NCI-H2029 (cell line): ENCODE data around the gene JARID2.

Experiments used
- DNase-seq: peaks from one replicate; lab custom pipeline; 2025; lab: John Stamatoyannopoulos, UW

JARID2 gene

GRCh38 chr6:15376900-15377487 lies 131.1 kb downstream of the JARID2 start:
- no peak for DNase-seq

GRCh38 chr6:15378272-15378671 lies 132.4 kb downstream of the JARID2 start:
- no peak for DNase-seq

- no peak for DNase-seq
These were observed 133.0 kb downstream of the JARID2 start for GRCh38 chr6:15378866-15379265.

DNA sequence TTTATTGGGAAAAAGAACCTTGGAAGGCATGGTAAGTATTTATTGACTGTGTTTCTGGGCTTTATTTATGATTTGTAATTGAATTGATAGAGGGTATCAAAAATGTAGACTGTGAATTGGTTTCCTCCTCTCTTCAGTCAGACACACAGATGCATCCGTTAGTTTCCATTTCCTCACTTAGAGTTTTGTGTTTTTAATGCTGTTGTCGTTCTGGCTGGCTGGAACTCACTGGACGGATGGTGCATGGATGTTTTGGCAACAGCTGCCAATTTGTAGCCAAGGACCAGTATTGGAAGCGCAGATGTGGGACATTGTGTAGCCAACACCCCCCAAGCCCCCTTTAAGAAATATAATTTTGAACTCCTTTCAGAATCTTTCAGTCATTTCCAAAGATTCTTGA lies 134.5 kb downstream of the JARID2 start:
- no peak for DNase-seq

DNA sequence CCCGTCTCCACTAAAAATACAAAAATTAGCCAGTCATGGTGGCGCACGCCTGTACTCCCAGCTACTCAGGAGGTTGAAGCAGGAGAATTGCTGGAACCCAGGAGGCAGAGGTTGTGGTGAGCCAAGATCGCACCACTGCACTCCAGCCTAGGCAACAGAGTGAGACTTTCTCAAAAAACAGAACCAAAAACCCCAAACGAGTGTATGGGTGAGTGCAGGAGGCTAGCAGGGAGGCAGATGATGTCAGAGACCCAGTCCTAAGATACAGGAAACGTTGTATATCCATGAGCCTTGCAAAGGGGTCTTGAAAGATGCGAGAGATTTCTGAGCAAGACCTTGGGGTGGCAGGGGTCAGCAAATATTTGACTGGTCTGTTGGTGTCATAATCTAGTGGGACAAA lies 136.2 kb downstream of the JARID2 start:
- no peak for DNase-seq

GRCh38 chr6:15382712-15383111 lies 136.8 kb downstream of the JARID2 start:
- no peak for DNase-seq

- DNase-seq = peak; percentile 57
These were observed 139.0 kb downstream of the JARID2 start for GRCh38 chr6:15384901-15385300.

GRCh38 chr6:15385521-15385920 lies 139.7 kb downstream of the JARID2 start:
- DNase-seq = no peak

- no peak for DNase-seq
These were observed 140.4 kb downstream of the JARID2 start for GRCh38 chr6:15386110-15386755.

- peak; percentile 7 for DNase-seq
These were observed 140.9 kb downstream of the JARID2 start for GRCh38 chr6:15386756-15387112.

- no peak for DNase-seq
These were observed 141.2 kb downstream of the JARID2 start for GRCh38 chr6:15387118-15387517.

- DNase-seq = no peak
These were observed 143.4 kb downstream of the JARID2 start for GRCh38 chr6:15389084-15389764.

GRCh38 chr6:15389765-15390723 lies 144.2 kb downstream of the JARID2 start:
- DNase-seq = peak; percentile 38

GRCh38 chr6:15391500-15391899 lies 145.6 kb downstream of the JARID2 start:
- DNase-seq = no peak

- DNase-seq = no peak
These were observed 146.3 kb downstream of the JARID2 start for GRCh38 chr6:15392182-15392581.

DNA sequence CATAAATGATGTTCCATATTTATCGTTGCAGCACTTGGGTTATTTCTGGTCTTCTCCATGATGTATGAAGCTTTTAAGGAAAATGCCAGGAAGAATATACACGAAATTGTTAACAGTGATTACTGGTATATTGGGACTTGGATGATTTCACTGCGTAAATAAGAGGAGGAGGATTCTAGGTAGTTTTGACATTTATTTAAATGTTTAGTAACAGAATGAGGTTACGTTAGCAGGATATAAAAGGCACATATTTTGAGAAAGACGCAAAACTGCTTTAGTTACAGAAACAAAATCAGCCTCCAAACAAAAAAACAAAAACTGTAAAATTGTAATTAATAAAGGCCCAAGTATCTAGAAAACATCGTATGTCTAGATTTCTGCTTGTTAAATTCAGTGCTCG lies 147.7 kb downstream of the JARID2 start:
- DNase-seq = no peak

DNA sequence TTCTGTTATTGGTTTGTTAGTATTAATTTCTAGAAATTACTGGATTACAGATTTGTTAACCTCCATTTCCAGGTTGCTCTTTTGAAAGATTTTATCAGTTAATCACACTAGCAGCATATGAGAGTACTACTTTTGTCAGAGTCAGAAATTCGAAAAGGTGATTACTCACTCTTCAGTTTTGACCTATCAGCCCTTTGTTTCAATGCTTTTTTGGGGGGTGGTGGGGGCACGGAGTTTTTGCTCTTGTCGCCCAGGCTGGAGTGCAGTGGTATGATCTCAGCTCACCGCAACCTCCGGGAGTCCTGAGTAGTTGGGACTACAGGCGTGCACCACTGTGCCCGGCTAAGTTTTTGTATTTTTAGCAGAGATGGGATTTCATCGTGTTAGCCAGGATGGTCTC lies 149.2 kb downstream of the JARID2 start:
- no peak for DNase-seq

GRCh38 chr6:15396808-15397207 lies 150.9 kb downstream of the JARID2 start:
- DNase-seq = no peak

- no peak for DNase-seq
These were observed 152.9 kb downstream of the JARID2 start for GRCh38 chr6:15398633-15399275.

GRCh38 chr6:15399641-15400470 lies 154.0 kb downstream of the JARID2 start:
- peak; percentile 93 for DNase-seq

DNA sequence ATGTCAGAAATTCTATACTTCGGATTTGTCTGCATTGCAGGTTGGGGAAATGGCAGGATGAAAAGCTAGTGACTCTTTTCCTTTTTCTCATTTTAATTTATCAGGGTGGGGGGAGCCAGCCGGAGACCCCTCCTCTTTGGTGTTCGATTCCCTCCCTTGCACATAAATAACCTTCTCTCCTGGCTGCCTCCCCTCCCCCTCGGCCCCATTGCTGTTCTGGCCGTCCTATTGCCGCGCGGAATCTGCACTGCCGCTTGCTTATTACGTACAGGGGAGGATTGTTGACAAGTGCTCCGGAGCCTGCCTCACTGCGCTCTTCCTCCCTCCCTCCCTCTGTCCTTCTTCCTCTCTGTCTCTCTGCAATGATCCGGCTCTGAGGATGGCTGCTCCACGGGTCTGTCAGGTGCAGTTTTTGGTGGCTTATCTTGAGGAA lies 154.7 kb downstream of the JARID2 start:
- peak; percentile 86 for DNase-seq
